GM12878 (cell line): ENCODE results near the gene PLEKHA5.

ENCODE experiments used
- ATF2 ChIP-seq: IDR thresholded peaks from 2 replicates; pipeline ENCODE4 v1.6.1; 2012; ENCODE audit warnings: low read length, inconsistent platforms
- CHD2 ChIP-seq: IDR thresholded peaks from 2 replicates; pipeline ENCODE4 v1.6.1; 2011; ENCODE audit warnings: low read depth, low read length, improper control_type of control experiment, borderline replicate concordance
- EP300 ChIP-seq, 2 experiments: fragments of 150-350 bp in 1 of 2; IDR thresholded peaks; 2 replicates each; pipeline ENCODE4 v1.6.1; 2011 to 2012; ENCODE audit warnings: low read depth in 2 of 2, low read length in 2 of 2, borderline replicate concordance in 1 of 2, improper control_type of control experiment in 1 of 2, inconsistent platforms in 1 of 2; ENCODE audit not compliant: control insufficient read depth in 1 of 2
- FOS ChIP-seq: IDR thresholded peaks from 3 replicates; pipeline ENCODE4 v1.6.1; 2011; ENCODE audit warnings: borderline replicate concordance; ENCODE audit not compliant: insufficient read length; ENCODE audit errors: extremely low read depth
- KAT2A ChIP-seq: conservative IDR thresholded peaks from 2 replicates; pipeline ENCODE4 v1.6.1; 2011; ENCODE audit warnings: low read depth, low read length; ENCODE audit not compliant: control insufficient read depth
- POLR2A ChIP-seq: IDR thresholded peaks from 2 replicates; pipeline ENCODE4 v1.6.1; 2011; ENCODE audit warnings: low read depth, mild to moderate bottlenecking, low read length
- REST ChIP-seq: IDR thresholded peaks from 2 replicates; pipeline ENCODE4 v1.6.1; 2012; ENCODE audit warnings: mild to moderate bottlenecking, low read depth, low read length

GRCh38 chr12:19402211-19402610 lies 272.7 kb downstream of the PLEKHA5 start:
- TF ChIP-seq KAT2A (no peak), FOS (no peak), ATF2 (no peak), EP300 (IDR thresholded peaks at IDR 0.05; ENCODE audit: borderline replicate concordance in 1 of 2, control insufficient read depth in 1 of 2, low read depth in 2 of 2, low read length in 2 of 2) (no peak), POLR2A (no peak), CHD2 (no peak), REST (no peak)
